UCSD-AML1 (cell line): Measurements from ENCODE around the gene JPT2.
"Not testable (repeated sequence)": the region's sequence is repeated elsewhere in the genome, so short reads cannot be mapped to it uniquely, and the experiment has no call there.

Source experiments
- DNase-seq: peaks from one replicate; lab custom pipeline; 2025; ENCODE audit not compliant: unreplicated experiment; lab: John Stamatoyannopoulos, UW

The JPT2 gene

GRCh38 chr16:1727651-1728624 lies 49.9 kb downstream of the JPT2 start:
- DNase-seq = no peak

GRCh38 chr16:1729026-1729425 lies 50.9 kb downstream of the JPT2 start:
- DNase-seq = no peak

DNA sequence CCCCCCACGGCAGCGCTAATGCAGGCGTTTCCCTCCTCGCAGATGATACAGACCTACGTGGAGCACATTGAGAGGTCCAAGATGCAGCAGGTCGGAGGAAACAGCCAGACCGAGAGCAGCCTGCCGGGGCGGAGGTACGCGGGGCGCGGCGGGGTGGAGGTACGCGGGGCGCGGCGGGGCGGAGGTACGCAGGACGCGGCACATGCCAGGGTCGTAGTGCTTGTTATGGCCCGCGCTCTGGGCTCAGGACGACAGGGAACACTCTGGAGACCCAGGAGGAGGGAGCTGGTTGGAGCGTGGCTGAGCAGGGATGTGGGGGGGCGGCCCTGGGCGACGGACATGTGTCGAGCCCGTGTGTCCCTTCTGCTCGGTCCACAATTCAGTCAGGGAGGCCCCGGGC lies 51.4 kb downstream of the JPT2 start:
- no peak for DNase-seq

- no peak for DNase-seq
Observed at GRCh38 chr16:1731073-1731472, 53.0 kb downstream of the JPT2 start.

DNA sequence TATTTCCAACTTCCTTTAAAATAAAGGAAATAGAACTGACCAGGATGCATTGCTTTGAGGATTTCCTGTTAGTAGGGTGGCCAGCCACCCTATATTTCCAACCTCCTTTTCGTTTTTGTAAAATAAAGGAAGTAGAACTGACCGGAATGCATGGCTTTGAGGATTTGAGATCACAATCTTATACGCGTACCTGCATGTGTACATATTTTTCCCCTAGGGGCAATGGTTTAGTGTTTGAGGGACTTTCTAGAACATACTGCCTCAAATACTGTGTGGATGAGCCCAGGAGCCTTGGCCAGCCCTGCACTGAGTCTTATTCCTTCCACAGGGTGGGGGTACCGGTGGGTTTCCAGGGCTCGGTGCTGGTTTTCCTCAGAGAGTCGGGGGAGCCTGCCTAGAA lies 53.5 kb downstream of the JPT2 start:
- no peak for DNase-seq

- DNase-seq = no peak
Observed at GRCh38 chr16:1732071-1732470, 54.0 kb downstream of the JPT2 start.

DNA sequence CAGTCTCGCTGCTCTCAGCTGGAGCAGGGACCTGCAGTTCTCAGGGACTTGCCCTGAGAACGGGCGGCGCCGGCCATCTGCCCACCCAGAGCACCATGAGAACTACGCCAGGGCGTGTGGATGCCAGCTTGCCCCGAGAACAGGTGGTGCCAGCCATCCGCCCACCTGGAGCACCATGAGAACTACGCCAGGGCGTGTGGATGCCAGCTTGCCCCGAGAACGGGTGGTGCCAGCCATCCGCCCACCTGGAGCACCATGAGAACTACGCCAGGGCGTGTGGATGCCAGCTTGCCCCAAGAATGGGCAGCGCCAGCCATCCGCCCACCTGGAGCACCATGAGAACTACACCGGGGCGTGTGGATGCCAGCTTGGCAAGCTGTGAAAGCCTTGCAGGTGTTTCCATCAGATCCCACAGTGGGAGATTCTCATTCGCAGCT lies 54.5 kb downstream of the JPT2 start:
- not testable (repeated sequence) for DNase-seq

DNA sequence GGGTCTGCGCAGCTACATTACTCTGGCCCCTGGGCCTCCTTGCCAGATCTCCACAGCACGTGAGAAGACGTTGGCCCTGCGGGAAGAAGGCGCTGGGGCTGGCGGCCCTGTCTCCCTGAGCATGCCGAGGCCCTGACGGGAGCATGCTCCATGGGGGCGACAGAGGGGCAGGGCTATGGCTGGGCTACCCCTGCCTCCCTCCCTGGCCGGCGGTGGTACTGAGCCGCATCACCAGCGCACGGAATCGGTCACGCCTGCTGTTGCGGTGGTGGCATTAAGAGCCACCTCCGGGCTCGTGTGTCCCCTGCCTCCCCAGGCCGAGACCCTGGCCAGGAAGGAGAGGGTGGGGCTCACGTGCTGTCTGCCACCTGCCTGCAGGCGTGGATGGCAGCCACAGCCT lies 56.0 kb downstream of the JPT2 start:
- no peak for DNase-seq

GRCh38 chr16:1734816-1735215 lies 56.7 kb downstream of the JPT2 start:
- DNase-seq = no peak

DNA sequence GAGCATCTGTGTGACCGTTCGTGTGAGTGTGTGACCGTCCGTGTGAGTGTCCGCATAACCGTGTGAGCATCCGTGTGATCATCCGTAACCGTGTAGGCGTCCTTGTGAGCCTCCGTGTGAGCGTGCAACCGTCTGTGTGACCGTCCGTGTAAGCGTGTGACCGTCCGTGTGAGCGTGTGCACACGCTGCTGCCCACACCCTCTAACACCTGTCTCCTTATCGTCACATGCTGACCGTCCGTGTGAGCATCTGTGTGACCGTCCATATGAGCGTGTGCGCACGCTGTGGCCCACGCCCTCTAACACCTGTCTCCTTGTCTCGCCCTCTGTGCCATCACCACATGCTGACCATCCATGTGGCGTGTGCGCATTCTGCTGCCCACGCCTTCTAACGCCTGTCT lies 62.2 kb downstream of the JPT2 start:
- no peak for DNase-seq

DNA sequence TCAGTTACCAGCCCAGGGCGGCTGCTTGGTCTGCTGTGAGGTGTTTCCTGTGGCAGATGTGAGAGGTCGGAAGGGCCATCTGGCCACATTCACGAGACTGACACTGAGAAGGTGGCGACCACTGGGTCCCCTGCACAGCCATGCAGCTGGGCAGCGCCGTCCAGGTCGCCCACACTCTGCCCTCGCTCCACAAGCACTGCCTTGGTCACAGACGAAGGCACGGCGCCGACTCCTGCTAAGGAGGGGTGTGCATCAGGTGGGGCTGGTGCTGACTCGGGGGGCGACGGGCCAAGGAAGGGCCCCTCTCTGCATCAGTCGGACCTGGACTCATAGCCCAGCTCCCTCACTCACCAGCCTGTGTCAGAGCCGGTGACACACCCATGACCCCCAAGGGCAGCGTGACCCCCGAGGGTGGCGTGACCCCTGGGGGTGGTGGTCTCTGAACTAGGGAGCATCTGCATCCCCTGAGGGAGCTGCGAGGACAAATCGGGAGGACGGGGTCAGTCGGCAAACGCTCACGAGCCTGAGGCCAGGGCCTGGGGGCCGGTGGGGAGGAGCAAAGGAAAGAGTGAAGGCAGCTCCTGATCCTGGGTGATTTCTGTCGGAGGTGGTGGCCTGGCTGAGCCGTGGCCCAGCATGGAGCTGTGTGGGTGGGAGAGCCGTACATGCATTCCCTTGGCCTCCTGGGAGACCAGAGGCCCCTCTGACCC lies 62.9 kb downstream of the JPT2 start:
- DNase-seq = no peak

- no peak for DNase-seq
Observed at GRCh38 chr16:1741553-1742165, 63.6 kb downstream of the JPT2 start.

DNA sequence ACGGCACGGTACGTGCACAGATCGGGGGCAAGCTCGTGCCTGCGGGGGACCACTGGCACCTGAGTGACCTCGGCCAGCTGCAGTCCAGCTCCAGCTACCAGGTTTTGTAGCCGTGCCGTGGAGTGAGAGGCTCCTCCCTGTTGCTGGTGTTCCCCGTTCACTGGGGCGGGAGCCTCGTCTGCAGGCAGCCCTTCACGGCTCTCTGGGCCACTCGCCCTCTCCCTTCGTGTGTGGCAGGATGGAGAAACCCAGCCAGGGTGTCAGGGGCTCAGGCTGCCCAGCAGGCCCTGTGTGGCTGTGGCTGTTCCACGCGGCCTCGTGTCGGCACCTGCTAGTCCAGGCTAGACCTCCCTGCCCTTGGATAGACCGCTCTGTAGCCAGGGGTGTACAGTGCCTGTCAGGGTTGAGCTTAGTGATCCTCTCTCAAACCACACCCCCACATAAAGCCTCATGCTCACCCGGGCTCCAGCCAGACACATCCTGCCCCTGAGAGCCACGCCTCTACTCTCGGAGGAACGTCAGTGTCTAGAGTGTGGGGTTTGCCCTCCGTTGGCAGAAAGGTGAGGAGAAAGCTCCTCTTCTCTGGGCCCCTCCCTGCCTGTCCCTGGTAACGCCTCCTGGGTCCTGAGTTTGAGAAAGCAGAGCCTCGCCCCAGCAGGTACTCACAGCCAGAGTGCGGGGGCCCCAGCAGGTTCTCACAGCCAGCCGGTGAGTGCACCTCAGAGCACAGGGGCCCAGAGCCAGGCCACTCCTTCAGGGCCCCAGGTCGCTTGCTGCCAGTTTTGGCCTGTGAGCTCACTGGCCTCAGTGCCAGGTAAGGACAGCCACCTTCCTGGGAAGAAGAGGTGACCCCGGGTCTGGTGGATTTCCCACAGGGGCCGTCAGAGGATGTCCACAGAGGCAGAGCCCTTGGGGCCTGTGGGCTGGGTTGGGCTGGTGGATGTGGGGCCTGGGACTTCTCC lies 65.6 kb downstream of the JPT2 start:
- DNase-seq = no peak

- no peak for DNase-seq
Observed at GRCh38 chr16:1744338-1744840, 66.3 kb downstream of the JPT2 start.

- no peak for DNase-seq
Observed at GRCh38 chr16:1745181-1745899, 67.3 kb downstream of the JPT2 start.

DNA sequence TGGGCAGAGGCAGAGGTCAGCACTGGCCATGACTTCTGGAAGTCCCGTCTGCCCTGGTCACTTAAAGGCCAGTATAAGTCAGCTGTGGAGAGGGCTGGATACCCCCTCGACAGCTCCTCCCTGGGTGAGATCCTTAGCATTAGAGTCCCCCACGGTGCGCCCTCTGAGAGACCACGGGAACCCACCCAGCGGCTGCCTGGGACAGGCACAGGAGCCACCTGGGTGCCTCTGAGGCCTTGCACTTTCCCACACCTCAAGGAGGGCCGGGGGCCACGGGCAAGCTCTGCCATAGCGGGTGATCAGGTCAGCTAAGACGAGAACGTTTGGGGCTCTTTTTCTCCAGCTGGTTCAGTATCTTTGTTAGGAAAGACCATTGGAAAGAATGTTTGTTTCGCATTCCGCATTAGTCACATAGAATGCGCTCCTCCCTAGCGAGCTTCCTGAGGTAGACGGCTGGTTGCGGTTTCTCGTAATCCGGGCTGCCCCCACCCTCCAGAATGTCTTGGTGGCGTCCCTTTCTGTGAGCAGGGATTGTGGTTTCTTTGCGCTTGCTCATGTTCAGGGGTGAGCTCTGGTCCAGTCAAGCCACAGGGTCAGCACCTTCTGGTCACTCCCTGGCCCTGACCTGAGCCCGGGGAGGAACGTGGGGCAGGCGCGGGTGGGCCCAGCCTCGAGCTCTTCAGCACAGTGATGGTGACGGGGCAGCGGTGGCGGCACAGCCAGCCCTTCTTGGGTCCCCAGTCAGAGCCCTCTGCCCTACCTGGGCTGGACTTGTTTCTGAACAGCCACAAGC lies 68.0 kb downstream of the JPT2 start:
- no peak for DNase-seq

DNA sequence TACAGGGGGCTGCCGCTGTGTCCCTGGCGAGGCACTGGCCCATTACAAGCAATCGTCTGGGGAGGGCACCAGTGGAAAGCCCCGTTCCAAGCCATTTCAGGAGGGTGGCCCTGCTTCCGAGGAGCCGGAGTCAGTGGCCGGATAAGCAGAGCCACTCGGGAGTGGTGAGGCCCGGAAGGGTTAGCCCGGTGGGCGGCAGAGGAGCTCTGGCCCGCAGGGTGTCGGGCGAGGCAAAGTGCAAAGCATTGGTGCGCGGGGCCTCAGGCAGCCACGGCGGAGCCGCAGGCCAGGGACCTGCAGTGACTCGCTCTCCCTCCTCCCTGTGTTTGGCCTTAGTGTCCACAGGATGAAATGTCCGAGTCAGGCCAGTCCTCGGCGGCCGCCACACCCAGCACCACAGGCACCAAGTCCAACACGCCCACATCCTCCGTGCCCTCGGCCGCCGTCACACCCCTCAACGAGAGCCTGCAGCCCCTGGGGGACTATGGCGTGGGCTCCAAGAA lies 68.7 kb downstream of the JPT2 start:
- DNase-seq = no peak

- no peak for DNase-seq
Observed at GRCh38 chr16:1747934-1748333, 69.9 kb downstream of the JPT2 start.
